Ishikawa (cell line): Measurements from ENCODE around the gene MYOCD.

Experiments
- CEBPB ChIP-seq: IDR thresholded peaks from 2 replicates; pipeline ENCODE4 v1.6.1; 2012
- EGR1 ChIP-seq: IDR thresholded peaks from 2 replicates; pipeline ENCODE4 v1.6.1; 2012
- EP300 ChIP-seq: IDR thresholded peaks from 2 replicates; pipeline ENCODE4 v1.6.1; 2012; ENCODE audit warnings: borderline replicate concordance
- FOXM1 ChIP-seq: IDR thresholded peaks from 2 replicates; pipeline ENCODE4 v1.6.1; 2012; ENCODE audit warnings: low read depth, borderline replicate concordance
- NFIC ChIP-seq: IDR thresholded peaks from 2 replicates; pipeline ENCODE4 v1.6.1; 2012
- RAD21 ChIP-seq: IDR thresholded peaks from 2 replicates; pipeline ENCODE4 v1.6.1; 2012; ENCODE audit warnings: low read depth
- TAF1 ChIP-seq: IDR thresholded peaks from 2 replicates; pipeline ENCODE4 v1.6.1; 2012; ENCODE audit warnings: low read depth, mild to moderate bottlenecking
- TCF12 ChIP-seq: IDR thresholded peaks from 2 replicates; pipeline ENCODE4 v1.6.1; 2012; ENCODE audit warnings: low read depth
- TEAD4 ChIP-seq: IDR thresholded peaks from 2 replicates; pipeline ENCODE4 v1.6.1; 2012
- YY1 ChIP-seq: IDR thresholded peaks from 2 replicates; pipeline ENCODE4 v1.6.1; 2012; ENCODE audit warnings: low read depth
- ZBTB7A ChIP-seq: IDR thresholded peaks from 2 replicates; pipeline ENCODE4 v1.6.1; 2012; ENCODE audit warnings: low read depth
- TF ChIP-seq, protein P1 (sequence below): IDR thresholded peaks from 2 replicates; pipeline ENCODE4 v1.6.1; 2012
- TF ChIP-seq, protein P2 (sequence below): IDR thresholded peaks from 2 replicates; pipeline ENCODE4 v1.6.1; 2012; ENCODE audit warnings: low read depth, mild to moderate bottlenecking

DNA sequence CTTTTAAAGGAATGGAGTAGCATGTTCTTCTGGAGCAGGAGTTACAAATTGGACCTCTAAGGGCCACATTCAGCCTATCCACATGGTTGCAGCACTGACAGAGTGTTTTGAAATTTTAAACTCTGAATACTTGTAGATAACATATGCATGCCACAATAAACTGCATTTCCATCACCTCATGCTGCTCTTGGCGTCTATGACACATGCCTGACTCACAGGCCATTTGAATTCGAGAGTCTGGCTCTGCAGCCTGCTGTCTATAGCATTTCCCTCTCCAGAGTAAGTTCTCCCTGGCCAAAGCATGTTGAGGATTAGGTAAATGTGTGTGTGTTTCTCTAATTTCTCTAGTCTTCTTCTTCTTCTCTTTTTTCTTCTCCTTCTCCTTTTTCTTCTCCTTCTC, 28.7 kb upstream of the MYOCD start:
- TF ChIP-seq EGR1: no peak
- TF ChIP-seq, protein P1, sequence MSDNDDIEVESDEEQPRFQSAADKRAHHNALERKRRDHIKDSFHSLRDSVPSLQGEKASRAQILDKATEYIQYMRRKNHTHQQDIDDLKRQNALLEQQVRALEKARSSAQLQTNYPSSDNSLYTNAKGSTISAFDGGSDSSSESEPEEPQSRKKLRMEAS: no peak
- TF ChIP-seq YY1: no peak
- no peak for TF ChIP-seq NFIC
- no peak for TF ChIP-seq EP300
- no peak for TF ChIP-seq TAF1
- no peak for TF ChIP-seq RAD21
- TF ChIP-seq FOXM1: no peak
- TF ChIP-seq, protein P2, sequence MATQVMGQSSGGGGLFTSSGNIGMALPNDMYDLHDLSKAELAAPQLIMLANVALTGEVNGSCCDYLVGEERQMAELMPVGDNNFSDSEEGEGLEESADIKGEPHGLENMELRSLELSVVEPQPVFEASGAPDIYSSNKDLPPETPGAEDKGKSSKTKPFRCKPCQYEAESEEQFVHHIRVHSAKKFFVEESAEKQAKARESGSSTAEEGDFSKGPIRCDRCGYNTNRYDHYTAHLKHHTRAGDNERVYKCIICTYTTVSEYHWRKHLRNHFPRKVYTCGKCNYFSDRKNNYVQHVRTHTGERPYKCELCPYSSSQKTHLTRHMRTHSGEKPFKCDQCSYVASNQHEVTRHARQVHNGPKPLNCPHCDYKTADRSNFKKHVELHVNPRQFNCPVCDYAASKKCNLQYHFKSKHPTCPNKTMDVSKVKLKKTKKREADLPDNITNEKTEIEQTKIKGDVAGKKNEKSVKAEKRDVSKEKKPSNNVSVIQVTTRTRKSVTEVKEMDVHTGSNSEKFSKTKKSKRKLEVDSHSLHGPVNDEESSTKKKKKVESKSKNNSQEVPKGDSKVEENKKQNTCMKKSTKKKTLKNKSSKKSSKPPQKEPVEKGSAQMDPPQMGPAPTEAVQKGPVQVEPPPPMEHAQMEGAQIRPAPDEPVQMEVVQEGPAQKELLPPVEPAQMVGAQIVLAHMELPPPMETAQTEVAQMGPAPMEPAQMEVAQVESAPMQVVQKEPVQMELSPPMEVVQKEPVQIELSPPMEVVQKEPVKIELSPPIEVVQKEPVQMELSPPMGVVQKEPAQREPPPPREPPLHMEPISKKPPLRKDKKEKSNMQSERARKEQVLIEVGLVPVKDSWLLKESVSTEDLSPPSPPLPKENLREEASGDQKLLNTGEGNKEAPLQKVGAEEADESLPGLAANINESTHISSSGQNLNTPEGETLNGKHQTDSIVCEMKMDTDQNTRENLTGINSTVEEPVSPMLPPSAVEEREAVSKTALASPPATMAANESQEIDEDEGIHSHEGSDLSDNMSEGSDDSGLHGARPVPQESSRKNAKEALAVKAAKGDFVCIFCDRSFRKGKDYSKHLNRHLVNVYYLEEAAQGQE: no peak
- TF ChIP-seq CEBPB: no peak
- TF ChIP-seq ZBTB7A: no peak
- TF ChIP-seq TEAD4: no peak
- no peak for TF ChIP-seq TCF12
